ENCODE measurements around the gene IRAK3. TPM values are rescaled to one million over a fixed set of nuclear protein-coding genes. Genes with fewer than 3 reads are reported as not detected.
A peak's percentile ranks its signal among the peaks of the same experiment; 100 is the strongest.

The IRAK3 gene
- total and polyA plus RNA-seq, 11 donors = 2.2 to 11.4 (median 4.7) TPM

DNA sequence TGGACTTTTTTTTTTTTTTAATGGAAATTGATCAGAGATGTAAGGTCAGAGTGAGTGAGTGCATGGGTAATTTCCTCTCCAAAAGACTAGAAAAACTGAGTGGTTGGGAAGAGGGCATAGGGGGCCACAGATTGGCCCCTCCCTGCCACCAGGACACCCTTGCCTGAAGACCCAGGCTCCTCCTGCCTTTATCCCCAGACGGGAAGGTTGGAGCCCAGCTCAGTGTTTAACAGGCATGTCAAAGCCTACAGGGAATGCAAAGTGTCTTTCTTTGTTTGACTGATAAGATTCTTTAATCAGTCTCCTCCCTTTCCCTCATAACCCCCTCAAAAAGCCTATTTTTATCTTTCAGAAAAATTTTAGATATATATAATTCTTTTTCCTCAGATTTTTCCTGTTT lies 50.3 kb downstream of the IRAK3 start:
- H3K9me3 ChIP-seq = no peaks in the 10 kb centered on the region
- intact Hi-C loops (cut with DNase I) = loop anchor here in 4 of 10 donors (5.0 to 10.0 kb wide), 3 partner anchors 47 to 74 kb away; partner anchors contain the start of gene TMBIM4 (in 2 of the 4)
- H3K27ac ChIP-seq = no peak overlapping the region
- peaks cover 0 to 11% (median under 1%) of the 10 kb centered on the region in 9 donors for H3K36me3 ChIP-seq
- no peak overlapping the region for H3K4me3 ChIP-seq
- no peak for DNase-seq
- H3K4me1 ChIP-seq = peaks cover 0 to 82% (median 5%) of the 10 kb centered on the region in 12 donors
- TF ChIP-seq, protein P1, sequence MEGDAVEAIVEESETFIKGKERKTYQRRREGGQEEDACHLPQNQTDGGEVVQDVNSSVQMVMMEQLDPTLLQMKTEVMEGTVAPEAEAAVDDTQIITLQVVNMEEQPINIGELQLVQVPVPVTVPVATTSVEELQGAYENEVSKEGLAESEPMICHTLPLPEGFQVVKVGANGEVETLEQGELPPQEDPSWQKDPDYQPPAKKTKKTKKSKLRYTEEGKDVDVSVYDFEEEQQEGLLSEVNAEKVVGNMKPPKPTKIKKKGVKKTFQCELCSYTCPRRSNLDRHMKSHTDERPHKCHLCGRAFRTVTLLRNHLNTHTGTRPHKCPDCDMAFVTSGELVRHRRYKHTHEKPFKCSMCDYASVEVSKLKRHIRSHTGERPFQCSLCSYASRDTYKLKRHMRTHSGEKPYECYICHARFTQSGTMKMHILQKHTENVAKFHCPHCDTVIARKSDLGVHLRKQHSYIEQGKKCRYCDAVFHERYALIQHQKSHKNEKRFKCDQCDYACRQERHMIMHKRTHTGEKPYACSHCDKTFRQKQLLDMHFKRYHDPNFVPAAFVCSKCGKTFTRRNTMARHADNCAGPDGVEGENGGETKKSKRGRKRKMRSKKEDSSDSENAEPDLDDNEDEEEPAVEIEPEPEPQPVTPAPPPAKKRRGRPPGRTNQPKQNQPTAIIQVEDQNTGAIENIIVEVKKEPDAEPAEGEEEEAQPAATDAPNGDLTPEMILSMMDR (IDR thresholded peaks at IDR 0.05) = no peak
- no peak for TF ChIP-seq POLR2A (IDR thresholded peaks at IDR 0.05)
- WGBS, 4 donors = 53 to 71% (median 59%) methylated on average over 1 of the region's 1 CpG
- ATAC-seq = no peak
- no peaks in the 10 kb centered on the region for H3K27me3 ChIP-seq

DNA sequence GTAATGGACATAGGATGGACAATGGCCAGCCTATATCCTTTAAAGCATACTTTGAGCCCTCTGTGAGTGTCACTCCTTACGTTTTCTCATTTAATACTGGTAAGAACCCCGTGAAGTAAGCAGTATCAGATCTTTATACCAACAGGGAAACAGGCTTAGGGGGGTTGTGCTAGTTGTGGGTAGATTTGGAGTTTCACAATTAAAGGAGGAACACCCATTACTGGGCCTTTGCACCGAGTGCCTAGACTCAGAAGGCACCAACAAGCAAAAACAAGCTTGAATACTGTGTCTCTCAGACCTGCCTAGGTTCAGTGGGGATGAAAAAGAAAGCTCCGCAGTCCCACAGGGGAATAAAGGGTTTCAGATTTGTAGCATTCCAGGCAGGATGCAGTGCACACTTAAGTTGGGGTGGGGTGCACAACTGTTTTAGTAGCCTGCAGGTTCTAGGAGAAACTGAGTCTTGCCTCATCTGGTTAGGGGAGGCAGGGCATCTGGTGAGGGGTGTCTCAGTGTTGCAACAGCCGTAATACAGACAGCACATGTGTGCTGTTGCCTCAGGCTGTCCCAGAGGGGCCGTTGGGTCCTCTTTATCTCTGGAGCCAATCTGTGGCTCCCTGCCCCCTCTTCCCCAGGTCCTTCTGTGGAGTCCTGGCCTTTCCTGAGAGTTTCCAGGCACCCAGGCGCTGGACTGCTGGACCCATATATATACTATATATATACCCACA lies 51.2 kb downstream of the IRAK3 start:
- Histone ChIP-seq H3K9me3 (no peaks in the 10 kb centered on the region), H3K4me1 (peaks cover 0 to 76% (median 5%) of the 10 kb centered on the region in 12 donors), H3K4me3 (no peak overlapping the region), H3K27me3 (no peaks in the 10 kb centered on the region), H3K36me3 (peaks cover 0 to 20% (median 9%) of the 10 kb centered on the region in 9 donors), H3K27ac (peak overlapping the region in 1 of 12 donors; percentile 24)
- no peak for DNase-seq
- WGBS, 4 donors = 83 to 88% (median 84%) methylated on average over 7 of the region's 7 CpGs
- intact Hi-C loops (cut with DNase I) = no loop called here
- peak in 1 of 4 donors; percentile 40 for ATAC-seq
- TF ChIP-seq, protein P1 (IDR thresholded peaks at IDR 0.05) = no peak
- TF ChIP-seq POLR2A (IDR thresholded peaks at IDR 0.05) = no peak

DNA sequence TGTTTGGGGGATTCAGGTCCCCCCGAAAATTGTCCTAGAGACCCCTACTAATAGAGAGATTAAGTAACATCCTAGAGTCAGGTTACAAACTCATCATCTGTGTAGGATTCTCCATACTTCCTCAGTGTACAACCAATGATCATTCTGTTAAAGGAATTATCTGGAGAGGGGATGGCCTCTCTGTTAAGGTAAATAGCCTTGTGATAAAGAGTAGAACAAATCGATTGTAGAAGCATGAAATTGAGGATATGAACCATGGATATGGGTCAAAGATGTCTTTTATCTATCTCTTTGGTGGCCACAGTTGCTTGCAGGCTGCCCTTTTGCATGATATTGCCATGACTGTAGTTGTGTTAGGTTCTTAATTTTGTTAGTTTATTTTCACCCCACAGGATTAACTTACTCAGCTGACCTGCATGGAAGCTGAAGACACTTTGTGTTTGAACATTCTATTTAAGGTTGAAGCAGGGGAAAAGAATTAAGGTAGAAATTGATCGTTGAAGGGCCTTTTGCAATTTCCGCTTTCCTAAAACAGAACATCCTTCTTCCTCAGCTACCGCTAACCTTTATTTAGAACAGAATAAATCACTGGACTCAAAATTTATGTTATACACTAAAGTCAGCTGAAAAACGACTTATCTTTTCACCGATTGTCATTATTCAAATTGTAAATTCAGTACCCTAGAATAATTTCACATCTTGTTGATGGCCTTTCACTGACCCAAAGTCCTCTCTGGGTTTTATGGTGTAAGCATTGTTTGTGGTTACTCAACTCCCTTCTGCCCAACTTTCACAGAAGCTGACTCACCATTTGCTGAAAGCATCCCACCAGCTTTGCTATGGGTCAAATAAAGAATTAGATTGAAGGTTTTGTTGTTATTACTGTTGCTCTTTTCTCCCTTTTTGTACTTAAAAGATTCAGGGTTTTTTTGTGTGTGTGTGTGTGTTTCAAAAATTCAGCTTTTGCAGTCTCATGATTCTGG lies 52.3 kb downstream of the IRAK3 start:
- Histone ChIP-seq H3K9me3 (no peaks in the 10 kb centered on the region), H3K27me3 (no peaks in the 10 kb centered on the region), H3K4me1 (peaks cover 0 to 66% (median 1%) of the 10 kb centered on the region in 12 donors), H3K27ac (peak overlapping the region in 1 of 12 donors; percentile 24), H3K4me3 (no peak overlapping the region), H3K36me3 (peaks cover 0 to 29% (median 16%) of the 10 kb centered on the region in 9 donors)
- no peak for DNase-seq
- WGBS, 4 donors = 81 to 91% (median 87%) methylated on average over 7 of the region's 7 CpGs
- intact Hi-C loops (cut with DNase I) = no loop called here
- ATAC-seq = peak in 1 of 4 donors; percentile 60
- TF ChIP-seq POLR2A (IDR thresholded peaks at IDR 0.05) = no peak
- TF ChIP-seq, protein P1 (IDR thresholded peaks at IDR 0.05) = no peak

DNA sequence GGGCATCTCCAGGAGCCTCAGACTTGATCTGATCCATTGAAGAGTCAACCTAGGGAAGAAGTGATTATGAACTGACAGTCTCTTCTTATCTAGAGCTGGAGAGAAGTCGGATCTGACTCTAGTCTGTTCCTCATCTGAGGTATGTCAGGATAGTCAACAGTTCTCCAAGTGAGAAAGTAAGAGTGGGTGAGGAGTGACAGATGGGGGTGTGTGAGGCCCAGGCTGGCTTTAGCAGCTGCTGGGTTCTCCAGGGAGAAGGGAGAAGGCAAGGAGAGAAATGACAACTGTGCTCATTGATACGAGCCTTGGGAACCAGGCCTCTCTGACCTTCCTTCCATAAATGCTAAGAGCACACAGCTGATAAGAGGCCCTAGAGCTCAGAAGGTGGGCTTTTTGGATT lies 53.3 kb downstream of the IRAK3 start:
- Histone ChIP-seq H3K36me3 (peaks cover 0 to 39% (median 23%) of the 10 kb centered on the region in 9 donors), H3K27ac (peak overlapping the region in 1 of 12 donors; percentile 24), H3K4me1 (peaks cover 0 to 56% (median 0%) of the 10 kb centered on the region in 12 donors), H3K27me3 (no peaks in the 10 kb centered on the region), H3K9me3 (no peaks in the 10 kb centered on the region), H3K4me3 (no peak overlapping the region)
- WGBS, 4 donors = 68 to 83% (median 75%) methylated on average over 2 of the region's 2 CpGs
- DNase-seq (no peak), ATAC-seq (no peak)
- intact Hi-C loops (cut with DNase I) = no loop called here
- TF ChIP-seq, protein P1 (IDR thresholded peaks at IDR 0.05) = no peak
- no peak for TF ChIP-seq POLR2A (IDR thresholded peaks at IDR 0.05)
